ENCODE data around the gene ATP5F1A. TPM values are rescaled to one million over a fixed set of nuclear protein-coding genes. Genes with fewer than 3 reads are reported as not detected.

The ATP5F1A gene
- total RNA-seq, 1 experiment from 2014 or later, result 349 TPM

DNA sequence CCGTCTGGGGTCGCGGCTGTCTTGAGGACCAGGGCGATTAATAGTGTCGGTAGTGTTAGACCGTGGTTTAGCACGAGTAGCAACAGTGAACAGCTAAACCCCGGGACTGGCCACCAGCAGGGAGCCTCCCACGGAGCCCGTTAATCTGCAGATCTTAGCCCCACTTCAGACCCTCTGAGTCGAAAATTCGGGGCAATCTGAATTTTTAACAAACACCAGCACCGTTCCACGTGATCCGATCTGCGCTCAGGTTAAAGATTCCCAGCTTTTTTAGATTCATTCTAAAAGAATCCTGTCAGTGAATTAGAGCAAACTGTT is 479 bp upstream of the ATP5F1A start:
- CTCF ChIA-PET, result interaction anchor here (1.4 kb wide), 1 partner anchor 25 kb away, joined by 3 read pairs; no protein-coding TSS in a partner anchor
- Mint-ChIP-seq H3K36me3 (ENCODE audit: insufficient read depth, unreplicated experiment) (peaks cover 11% of the 10 kb centered on the region), H3K4me1 (ENCODE audit: low read depth, unreplicated experiment) (no peaks in the 10 kb centered on the region), H3K9me3 (ENCODE audit: unreplicated experiment) (no peaks in the 10 kb centered on the region), H3K4me3 (ENCODE audit: unreplicated experiment) (peak overlapping the region; percentile 72), H3K27me3 (ENCODE audit: insufficient read depth, unreplicated experiment) (no peaks in the 10 kb centered on the region), H3K27ac (ENCODE audit: unreplicated experiment) (peak overlapping the region; percentile 56)
- TSS peak; percentile 94 for BruUV-seq (replicated peaks)
- DNase-seq, result no peak
- Histone ChIP-seq H3K9me3 (no peaks in the 10 kb centered on the region), H3K36me3 (ENCODE audit: control insufficient read depth, insufficient read depth, low read length) (no peaks in the 10 kb centered on the region), H3K4me1 (no peaks in the 10 kb centered on the region; the same call in 1 of the 2 replicates), H3K4me3 (ENCODE audit: low read depth, low read length) (peak overlapping the region; percentile 58), H3K27me3 (replicated peaks; ENCODE audit: control insufficient read depth, insufficient read depth, low read length) (no peaks in the 10 kb centered on the region)
- TF ChIP-seq CTCF (IDR thresholded peaks at IDR 0.05; ENCODE audit: insufficient read depth in 1 of 2, low read depth in 1 of 2, low read length in 1 of 2, severe bottlenecking in 1 of 2, unreplicated experiment in 1 of 2), result no peak
- POLR2A ChIA-PET, result no interaction called here
- intact Hi-C loops (cut with micrococcal nuclease; ENCODE audit: unreplicated experiment), result no loop called here

GRCh38 chr18:46097431-46097800 is 680 bp downstream of the ATP5F1A start:
- Histone ChIP-seq H3K4me1 (no peaks in the 10 kb centered on the region; the same call in 1 of the 2 replicates), H3K9me3 (no peaks in the 10 kb centered on the region), H3K4me3 (ENCODE audit: low read depth, low read length) (peak overlapping the region; percentile 58), H3K36me3 (ENCODE audit: control insufficient read depth, insufficient read depth, low read length) (no peaks in the 10 kb centered on the region), H3K27me3 (replicated peaks; ENCODE audit: control insufficient read depth, insufficient read depth, low read length) (no peaks in the 10 kb centered on the region)
- Mint-ChIP-seq H3K4me1 (ENCODE audit: low read depth, unreplicated experiment) (no peaks in the 10 kb centered on the region), H3K27ac (ENCODE audit: unreplicated experiment) (peak overlapping the region; percentile 56), H3K4me3 (ENCODE audit: unreplicated experiment) (peak overlapping the region; percentile 72), H3K9me3 (ENCODE audit: unreplicated experiment) (no peaks in the 10 kb centered on the region), H3K27me3 (ENCODE audit: insufficient read depth, unreplicated experiment) (no peaks in the 10 kb centered on the region), H3K36me3 (ENCODE audit: insufficient read depth, unreplicated experiment) (peaks cover 19% of the 10 kb centered on the region)
- TF ChIP-seq CTCF (IDR thresholded peaks at IDR 0.05; ENCODE audit: insufficient read depth in 1 of 2, low read depth in 1 of 2, low read length in 1 of 2, severe bottlenecking in 1 of 2, unreplicated experiment in 1 of 2), result no peak
- ChIA-PET POLR2A (no interaction called here), CTCF (interaction anchor here (1.4 kb wide), 1 partner anchor 24 kb away, joined by 3 read pairs; no protein-coding TSS in a partner anchor)
- intact Hi-C loops (cut with micrococcal nuclease; ENCODE audit: unreplicated experiment), result no loop called here
- BruUV-seq (replicated peaks), result no TSS peak
- no peak for DNase-seq

GRCh38 chr18:46096651-46097300 is 1.3 kb downstream of the ATP5F1A start:
- Histone ChIP-seq H3K36me3 (ENCODE audit: control insufficient read depth, insufficient read depth, low read length) (no peaks in the 10 kb centered on the region), H3K27me3 (replicated peaks; ENCODE audit: control insufficient read depth, insufficient read depth, low read length) (no peaks in the 10 kb centered on the region), H3K9me3 (no peaks in the 10 kb centered on the region), H3K4me1 (no peaks in the 10 kb centered on the region; the same call in 1 of the 2 replicates), H3K4me3 (ENCODE audit: low read depth, low read length) (peak overlapping the region; percentile 58)
- TSS peak; percentile 58 for BruUV-seq (replicated peaks)
- Mint-ChIP-seq H3K4me1 (ENCODE audit: low read depth, unreplicated experiment) (no peaks in the 10 kb centered on the region), H3K27ac (ENCODE audit: unreplicated experiment) (no peak overlapping the region), H3K27me3 (ENCODE audit: insufficient read depth, unreplicated experiment) (no peaks in the 10 kb centered on the region), H3K9me3 (ENCODE audit: unreplicated experiment) (no peaks in the 10 kb centered on the region), H3K36me3 (ENCODE audit: insufficient read depth, unreplicated experiment) (peaks cover 25% of the 10 kb centered on the region), H3K4me3 (ENCODE audit: unreplicated experiment) (peak overlapping the region; percentile 72)
- POLR2A ChIA-PET, result no interaction called here
- no peak for DNase-seq
- CTCF ChIA-PET, result no interaction called here
- intact Hi-C loops (cut with micrococcal nuclease; ENCODE audit: unreplicated experiment), result no loop called here
- no peak for TF ChIP-seq CTCF (IDR thresholded peaks at IDR 0.05; ENCODE audit: insufficient read depth in 1 of 2, low read depth in 1 of 2, low read length in 1 of 2, severe bottlenecking in 1 of 2, unreplicated experiment in 1 of 2)
